Measurements from ENCODE around the gene RSRC1.

Gene RSRC1

DNA sequence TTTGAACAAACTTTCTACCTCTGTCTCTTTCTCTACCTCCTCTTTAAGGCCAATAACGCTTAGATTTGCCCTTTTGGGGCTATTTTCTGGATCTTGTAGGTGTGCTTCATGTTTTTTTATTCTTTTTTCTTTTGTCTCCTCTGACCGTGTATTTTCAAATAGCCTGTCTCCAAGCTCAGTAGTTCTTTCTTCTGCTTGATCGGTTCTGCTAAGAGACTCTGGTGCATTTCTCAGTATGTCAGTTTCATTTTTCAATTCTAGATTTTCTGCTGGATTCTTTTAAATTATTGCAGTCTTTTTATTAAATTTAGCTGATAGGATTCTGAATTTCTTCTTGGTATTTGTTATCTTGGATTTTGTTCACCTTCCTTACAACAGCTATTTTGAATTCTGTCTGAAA lies 148.7 kb downstream of the RSRC1 start:
- Histone ChIP-seq H3K27me3 (no peaks in the 10 kb centered on the region), H3K9me3 (no peaks in the 10 kb centered on the region), H3K36me3 (no peaks in the 10 kb centered on the region), H3K4me1 (peaks cover 8% of the 10 kb centered on the region; the same call in 1 of the 2 replicates), H3K4me3 (ENCODE audit: low read depth, low read length) (no peak overlapping the region)
- no peak for DNase-seq
- no peak for TF ChIP-seq CTCF (IDR thresholded peaks at IDR 0.05; ENCODE audit: low read depth, low read length)

DNA sequence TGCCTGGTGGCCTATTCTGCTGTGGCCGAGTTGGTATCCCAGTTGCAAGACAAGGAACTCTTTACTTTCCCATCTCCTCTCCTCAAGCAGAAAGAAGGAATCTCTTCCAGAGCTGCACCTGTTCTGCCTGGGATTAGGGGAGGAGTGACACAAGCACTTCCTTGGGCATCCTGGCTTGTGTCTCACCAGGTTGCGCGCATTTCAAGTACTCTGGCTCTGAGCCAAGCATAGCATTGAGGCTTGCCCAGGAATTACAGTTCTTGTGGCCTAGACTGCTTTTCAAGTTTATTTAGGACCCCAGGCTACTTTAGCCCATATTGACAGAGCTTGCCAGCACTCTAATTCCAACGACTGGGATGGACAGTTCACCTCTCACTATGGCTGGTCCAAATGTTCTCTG lies 150.5 kb downstream of the RSRC1 start:
- TF ChIP-seq CTCF (IDR thresholded peaks at IDR 0.05; ENCODE audit: low read depth, low read length), result no peak
- no peak overlapping the region for H3K4me3 ChIP-seq (ENCODE audit: low read depth, low read length)
- H3K27me3 ChIP-seq, result no peaks in the 10 kb centered on the region
- H3K36me3 ChIP-seq, result no peaks in the 10 kb centered on the region
- H3K9me3 ChIP-seq, result no peaks in the 10 kb centered on the region
- H3K4me1 ChIP-seq, result peaks cover 8% of the 10 kb centered on the region; the same call in 1 of the 2 replicates
- no peak for DNase-seq

DNA sequence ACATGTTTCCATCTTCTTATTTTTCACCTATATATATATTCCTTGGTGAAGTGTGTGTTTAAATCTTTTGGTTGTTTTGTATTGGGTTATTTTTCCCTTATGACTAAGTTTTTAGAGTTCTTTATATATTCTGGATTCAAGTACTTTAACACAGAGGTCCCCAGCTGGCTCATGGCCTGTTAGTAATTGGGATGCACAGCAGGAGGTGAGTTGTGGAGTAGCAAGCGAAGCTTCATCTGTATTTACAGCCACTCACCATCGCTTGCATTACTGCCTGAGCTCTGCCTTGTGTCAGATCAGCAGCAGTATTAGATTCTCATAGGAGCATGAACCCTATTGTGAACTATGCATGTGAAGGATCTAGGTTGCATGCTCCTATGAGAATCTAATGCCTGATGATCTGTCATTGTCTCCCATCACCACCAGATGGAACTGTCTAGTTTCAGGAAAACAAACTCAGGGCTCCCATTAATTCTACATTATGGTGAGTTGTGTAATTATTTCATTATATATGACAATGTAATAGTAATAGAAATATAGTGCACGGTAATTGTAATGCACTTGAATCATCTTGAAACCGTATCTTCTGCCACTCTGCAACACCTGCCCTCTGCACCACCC lies 151.6 kb downstream of the RSRC1 start:
- DNase-seq, result no peak
- peaks cover 8% of the 10 kb centered on the region; the same call in 1 of the 2 replicates for H3K4me1 ChIP-seq
- H3K4me3 ChIP-seq (ENCODE audit: low read depth, low read length), result no peak overlapping the region
- no peaks in the 10 kb centered on the region for H3K27me3 ChIP-seq
- no peaks in the 10 kb centered on the region for H3K36me3 ChIP-seq
- H3K9me3 ChIP-seq, result no peaks in the 10 kb centered on the region
- TF ChIP-seq CTCF (IDR thresholded peaks at IDR 0.05; ENCODE audit: low read depth, low read length), result peak; percentile 59

DNA sequence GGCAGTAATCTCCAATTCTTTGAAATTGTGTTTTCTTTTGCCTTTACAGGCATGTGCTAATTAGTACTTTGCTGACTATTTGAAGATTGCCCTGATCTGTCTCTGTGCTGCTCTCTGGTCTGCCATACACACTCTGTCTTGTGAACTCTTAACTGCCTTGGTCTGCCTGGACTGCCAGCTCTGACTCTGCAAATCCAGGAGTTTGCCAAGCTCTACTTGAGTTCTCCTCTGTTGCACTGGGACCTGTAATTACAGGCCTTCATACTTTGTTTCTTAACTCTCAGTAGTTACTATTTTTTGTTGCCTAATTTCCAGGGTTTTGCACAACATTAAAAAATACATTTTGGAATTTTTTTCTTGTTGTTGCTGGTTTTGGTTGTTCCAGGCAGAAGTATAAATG lies 155.0 kb downstream of the RSRC1 start:
- H3K36me3 ChIP-seq, result no peaks in the 10 kb centered on the region
- DNase-seq, result no peak
- H3K27me3 ChIP-seq, result no peaks in the 10 kb centered on the region
- H3K4me1 ChIP-seq, result peaks cover 8% of the 10 kb centered on the region; the same call in 1 of the 2 replicates
- H3K4me3 ChIP-seq (ENCODE audit: low read depth, low read length), result no peak overlapping the region
- H3K9me3 ChIP-seq, result 0 out of 2 replicates have a peak, but pooled peaks cover 2% of the 10 kb centered on the region
- no peak for TF ChIP-seq CTCF (IDR thresholded peaks at IDR 0.05; ENCODE audit: low read depth, low read length)

GRCh38 chr3:158267015-158267414 lies 157.1 kb downstream of the RSRC1 start:
- Histone ChIP-seq H3K4me3 (ENCODE audit: low read depth, low read length) (no peak overlapping the region), H3K27me3 (no peaks in the 10 kb centered on the region), H3K36me3 (no peaks in the 10 kb centered on the region), H3K9me3 (0 out of 2 replicates have a peak, but pooled peaks cover 2% of the 10 kb centered on the region), H3K4me1 (no peaks in the 10 kb centered on the region; the same call in 1 of the 2 replicates)
- no peak for DNase-seq
- no peak for TF ChIP-seq CTCF (IDR thresholded peaks at IDR 0.05; ENCODE audit: low read depth, low read length)

- DNase-seq, result no peak
- H3K4me1 ChIP-seq, result no peaks in the 10 kb centered on the region; the same call in 1 of the 2 replicates
- no peaks in the 10 kb centered on the region for H3K36me3 ChIP-seq
- no peaks in the 10 kb centered on the region for H3K27me3 ChIP-seq
- no peak for TF ChIP-seq CTCF (IDR thresholded peaks at IDR 0.05; ENCODE audit: low read depth, low read length)
- H3K4me3 ChIP-seq (ENCODE audit: low read depth, low read length), result no peak overlapping the region
- 0 out of 2 replicates have a peak, but pooled peaks cover 2% of the 10 kb centered on the region for H3K9me3 ChIP-seq
Observed at GRCh38 chr3:158269942-158270341, 160.1 kb downstream of the RSRC1 start.
